ENCODE results near the gene PDSS1. TPM values are rescaled to one million over a fixed set of nuclear protein-coding genes. Genes with fewer than 3 reads are reported as not detected.

Gene PDSS1
- total RNA-seq, 1 donor from 2014 or later: 8.8 TPM

DNA sequence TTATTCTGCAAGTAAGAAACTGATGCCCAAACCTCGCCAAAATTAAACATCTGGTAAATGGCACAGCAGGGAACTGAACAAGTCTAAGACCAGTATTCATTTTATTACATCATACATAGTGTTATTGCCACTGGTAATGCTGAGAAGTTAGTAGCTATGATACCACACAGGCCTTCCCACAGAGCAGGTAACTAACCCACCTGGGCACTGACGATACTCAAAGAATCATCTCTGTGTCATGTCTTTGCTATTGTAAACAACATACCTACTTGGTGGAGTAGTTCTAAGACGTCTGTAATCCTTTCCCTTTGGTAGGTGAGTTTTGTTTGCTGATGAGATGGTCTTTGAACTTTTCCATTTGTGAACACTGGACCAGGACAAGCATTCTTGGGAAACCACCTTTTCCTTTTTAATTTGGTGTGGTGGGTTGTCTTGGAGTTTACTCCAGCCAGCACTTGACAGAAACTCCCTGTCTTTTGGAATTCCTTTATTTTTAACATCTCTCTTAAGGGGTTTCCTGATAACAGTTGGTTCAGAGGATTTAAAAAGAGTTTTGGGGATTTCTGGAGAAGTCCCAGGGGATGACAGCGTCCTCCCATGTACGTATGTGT, 40.9 kb downstream of the PDSS1 start:
- no peak overlapping the region for H3K4me3 ChIP-seq (ENCODE audit: low read depth, low read length)
- DNase-seq (ENCODE audit: low read depth): no peak
- no peak for TF ChIP-seq CTCF (conservative IDR thresholded peaks at IDR 0.05; ENCODE audit: low read depth, low read length)

DNA sequence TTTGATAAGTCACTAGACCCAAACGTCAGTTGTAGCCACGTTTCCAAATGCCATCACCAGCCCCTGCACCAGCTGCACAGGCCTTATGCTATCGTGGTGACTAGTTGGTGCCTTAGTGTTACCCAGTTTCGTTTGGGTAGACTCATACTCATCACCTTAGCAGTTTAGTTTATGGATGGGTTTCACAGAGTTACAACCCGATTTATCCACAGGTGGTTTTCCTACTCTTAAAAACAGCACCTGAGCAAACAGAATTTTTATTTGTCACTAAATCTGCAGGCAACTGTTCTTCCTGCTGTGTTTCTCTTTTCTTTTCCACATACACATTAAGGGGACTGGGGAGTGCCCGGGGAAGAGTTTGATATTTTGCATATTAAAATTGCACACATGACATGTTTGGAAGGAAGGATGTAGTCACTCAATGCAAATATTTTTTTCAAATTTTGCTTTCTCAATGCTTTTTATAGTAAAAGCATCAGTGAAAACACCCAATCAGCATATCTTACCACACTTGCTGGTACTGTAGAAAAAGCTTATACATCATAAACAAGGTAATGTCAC, 41.6 kb downstream of the PDSS1 start:
- no peak for DNase-seq (ENCODE audit: low read depth)
- no peak overlapping the region for H3K4me3 ChIP-seq (ENCODE audit: low read depth, low read length)
- TF ChIP-seq CTCF (conservative IDR thresholded peaks at IDR 0.05; ENCODE audit: low read depth, low read length): no peak

DNA sequence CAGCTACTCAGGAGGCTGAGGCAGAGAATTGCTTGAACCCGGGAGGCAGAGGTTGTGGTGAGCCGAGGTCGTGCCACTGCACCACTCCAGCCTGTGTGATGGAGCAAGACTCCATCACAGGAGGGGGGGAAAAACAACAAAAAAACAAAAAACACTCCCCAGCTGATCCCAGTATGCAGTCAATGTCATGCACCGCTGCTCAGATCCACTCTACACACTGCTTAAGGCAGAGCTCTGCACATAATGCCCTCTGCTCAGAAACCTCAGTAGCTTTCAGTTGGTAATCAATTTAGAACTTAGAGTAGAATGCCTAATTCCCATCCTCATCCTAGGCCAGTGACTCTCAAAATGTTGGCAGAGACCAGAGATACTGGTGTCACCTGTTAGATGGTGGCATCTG, 43.9 kb downstream of the PDSS1 start:
- DNase-seq (ENCODE audit: low read depth): no peak
- no peak overlapping the region for H3K4me3 ChIP-seq (ENCODE audit: low read depth, low read length)
- TF ChIP-seq CTCF (conservative IDR thresholded peaks at IDR 0.05; ENCODE audit: low read depth, low read length): no peak

- TF ChIP-seq CTCF (conservative IDR thresholded peaks at IDR 0.05; ENCODE audit: low read depth, low read length): no peak
- DNase-seq (ENCODE audit: low read depth): no peak
- H3K4me3 ChIP-seq (ENCODE audit: low read depth, low read length): no peak overlapping the region
These were observed 45.6 kb downstream of the PDSS1 start for GRCh38 chr10:26743091-26743490.

DNA sequence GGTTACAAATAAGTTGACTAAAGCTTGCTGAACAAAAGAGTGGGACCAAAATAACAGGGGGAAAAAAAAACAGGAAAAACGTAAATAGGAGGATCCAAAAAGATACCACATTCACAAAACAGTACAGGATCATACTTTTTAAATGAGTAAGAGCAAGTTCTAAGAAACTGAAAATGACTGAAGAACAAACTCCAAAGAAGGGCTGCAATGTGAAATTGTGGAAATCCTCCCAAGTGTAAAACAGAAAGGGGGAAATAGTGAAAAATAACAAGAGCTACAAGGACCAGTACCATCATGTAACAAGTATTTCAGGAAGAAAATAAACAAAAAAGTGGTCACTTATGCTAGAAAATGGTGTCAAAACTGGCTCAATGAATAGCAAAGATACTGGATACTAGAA, 46.3 kb downstream of the PDSS1 start:
- no peak overlapping the region for H3K4me3 ChIP-seq (ENCODE audit: low read depth, low read length)
- no peak for DNase-seq (ENCODE audit: low read depth)
- no peak for TF ChIP-seq CTCF (conservative IDR thresholded peaks at IDR 0.05; ENCODE audit: low read depth, low read length)

DNA sequence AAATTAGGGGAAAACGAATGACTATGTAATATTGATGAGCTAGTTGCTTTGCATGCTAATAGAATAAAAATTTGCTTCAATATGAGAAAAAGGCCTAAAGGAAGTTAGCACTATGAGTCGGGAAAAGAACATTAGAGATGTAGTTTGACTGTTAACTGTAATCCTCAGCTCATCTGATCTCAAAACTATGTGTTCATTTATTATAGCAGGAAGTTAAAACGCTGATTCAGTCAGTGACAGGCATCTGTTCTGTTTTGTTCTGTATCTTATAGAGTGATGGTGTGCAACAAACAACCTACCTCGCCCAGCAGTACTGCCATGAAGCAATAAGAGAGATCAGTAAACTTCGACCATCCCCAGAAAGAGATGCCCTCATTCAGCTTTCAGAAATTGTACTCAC, 48.6 kb downstream of the PDSS1 start:
- no peak for TF ChIP-seq CTCF (conservative IDR thresholded peaks at IDR 0.05; ENCODE audit: low read depth, low read length)
- DNase-seq (ENCODE audit: low read depth): no peak
- H3K4me3 ChIP-seq (ENCODE audit: low read depth, low read length): no peak overlapping the region

DNA sequence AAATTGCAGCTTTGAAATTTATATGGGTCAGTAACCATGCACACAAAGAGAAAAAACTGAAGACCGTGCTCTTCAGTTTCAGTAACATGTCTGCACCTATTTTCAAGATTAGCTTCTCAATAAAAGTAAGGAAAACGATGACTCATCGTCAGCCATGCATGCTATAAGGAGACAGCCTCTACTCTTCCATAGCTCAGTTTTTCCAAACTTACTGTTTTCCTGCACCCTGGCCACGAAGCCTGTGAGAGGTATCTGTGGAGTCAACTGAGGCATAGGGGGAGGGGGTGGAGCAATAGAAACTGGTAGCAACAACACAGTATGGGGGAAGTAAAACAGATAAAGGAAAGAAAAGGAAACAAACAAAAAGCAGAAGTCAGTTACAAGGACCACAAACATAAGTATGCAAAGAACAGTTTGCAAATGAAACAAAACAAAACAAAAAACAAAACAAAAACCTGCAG, 58.0 kb downstream of the PDSS1 start:
- TF ChIP-seq CTCF (conservative IDR thresholded peaks at IDR 0.05; ENCODE audit: low read depth, low read length): no peak
- H3K4me3 ChIP-seq (ENCODE audit: low read depth, low read length): no peak overlapping the region
- peak; percentile 46 for DNase-seq (ENCODE audit: low read depth)
